Tibial nerve (tissue), 4 donors: Measurements from ENCODE around the gene WDR36.

Experiments
- CTCF ChIP-seq, 5 experiments: fragments of 200-600 bp in 3 of 5; fragments of 450-650 bp in 2 of 5; sonication (generic) in 3 of 5; IDR thresholded peaks; one replicate each; pipeline ENCODE4 v1.5.1; 2016 to 2019; ENCODE audit warnings: antibody characterized with exemption in 5 of 5, mild to moderate bottlenecking in 3 of 5, moderate library complexity in 2 of 5
- EP300 ChIP-seq, 2 donors: sonication (generic); formaldehyde crosslinking; IDR thresholded peaks; one replicate each; pipeline ENCODE4 v1.6.1; 2017; ENCODE audit warnings: antibody characterized with exemption in 2 of 2, mild to moderate bottlenecking in 1 of 2

GRCh38 chr5:111170279-111170678, 78.1 kb downstream of the WDR36 start:
- TF ChIP-seq CTCF (IDR thresholded peaks at IDR 0.05) (no peak), EP300 (IDR thresholded peaks at IDR 0.05) (no peak)
